ENCODE results near the gene CDKN2B-AS1. TPM values are rescaled to one million over a fixed set of nuclear protein-coding genes. Genes with fewer than 3 reads are reported as not detected.

CDKN2B-AS1 gene
- polyA plus RNA-seq, 1 donor (not counting 4 experiments of a cell fraction or from before 2014, with no cell fraction given): 1.1 TPM

DNA sequence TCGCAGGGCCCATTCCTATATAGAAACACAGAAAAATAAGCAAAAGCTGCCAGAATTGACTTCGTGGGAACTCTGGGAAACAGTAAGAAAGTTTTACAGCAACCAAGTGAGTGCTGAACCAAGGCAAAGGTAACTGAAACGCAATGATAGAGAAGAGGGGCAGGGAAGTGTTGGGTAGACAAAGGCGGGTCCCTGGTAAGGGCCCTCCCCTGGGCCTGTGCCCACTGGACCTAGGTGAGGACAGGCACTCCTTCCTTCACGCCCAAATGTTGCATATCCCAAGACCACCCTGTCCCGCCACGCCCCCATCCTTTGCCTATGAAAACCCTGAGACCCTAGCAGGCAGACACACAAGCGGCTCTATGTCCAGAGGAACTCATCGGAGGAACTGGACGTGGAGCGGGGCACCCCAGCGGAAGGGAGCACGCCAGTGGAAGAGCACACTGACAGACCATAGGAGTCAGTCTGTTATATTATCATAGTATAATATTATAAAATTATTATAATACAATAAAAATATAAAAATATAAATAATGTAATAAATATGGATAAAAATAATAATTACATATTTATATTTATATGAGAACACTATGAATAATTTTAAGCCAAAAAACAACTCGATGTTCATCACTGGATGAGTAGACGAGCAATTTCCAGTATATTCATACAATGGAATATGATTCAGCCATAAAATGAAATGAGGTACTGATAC lies 28.3 kb upstream of the CDKN2B-AS1 start:
- FAIRE-seq: no peak
- Histone ChIP-seq H3K36me3 (ENCODE audit: control insufficient read depth in 2 of 2, extremely low read depth in 1 of 2, insufficient read depth in 2 of 2, low read length in 2 of 2) (peaks cover 5 to 13% of the 10 kb centered on the region in 2 experiments), H3K9ac (ENCODE audit: control insufficient read depth, extremely low read depth, insufficient read depth, low read length) (no peak overlapping the region), H3K4me3 (ENCODE audit: control insufficient read depth in 2 of 3, extremely low read depth in 1 of 3, insufficient read depth in 2 of 3, low read depth in 1 of 3, low read length in 3 of 3) (no peak overlapping the region), H4K20me1 (ENCODE audit: control insufficient read depth, extremely low read depth, insufficient read depth, low read length) (no peaks in the 10 kb centered on the region), H2AFZ (ENCODE audit: control insufficient read depth, low read length) (no peak overlapping the region), H3K4me1 (ENCODE audit: control insufficient read depth, extremely low read depth, insufficient read depth, low read length) (peaks cover 14% of the 10 kb centered on the region), H3K79me2 (ENCODE audit: control insufficient read depth, insufficient read depth, low read length) (no peaks in the 10 kb centered on the region), H3K27me3 (ENCODE audit: control insufficient read depth, extremely low read depth, insufficient read depth, low read length) (peaks cover 43% of the 10 kb centered on the region), H3K27ac (ENCODE audit: control insufficient read depth, insufficient read depth, low read length) (no peak overlapping the region), H3K9me1 (ENCODE audit: control insufficient read depth, extremely low read depth, insufficient read depth, low read length) (no peaks in the 10 kb centered on the region), H3K9me3 (ENCODE audit: control insufficient read depth, low read depth, low read length) (peaks cover 22% of the 10 kb centered on the region), H3K4me2 (ENCODE audit: control insufficient read depth, extremely low read depth, insufficient read depth, low read depth, low read length) (peak overlapping the region; percentile 84)
- TF ChIP-seq CTCF (optimal IDR thresholded peaks at IDR 0.05 in 1 of 3, IDR thresholded peaks at IDR 0.05 in 1 of 3, conservative IDR thresholded peaks at IDR 0.05 in 1 of 3; ENCODE audit: extremely low read depth in 1 of 3, insufficient read depth in 2 of 3, low read length in 3 of 3): no peak
- no peak for TF ChIP-seq EZH2 (IDR thresholded peaks at IDR 0.05; ENCODE audit: low read length)
- DNase-seq (ENCODE audit: low read depth, low spot score): no peak
- dilution Hi-C loops (cut with MboI; ENCODE audit: extremely low pct_ligation_motif_present, low sequenced_read_pairs): no loop called here

DNA sequence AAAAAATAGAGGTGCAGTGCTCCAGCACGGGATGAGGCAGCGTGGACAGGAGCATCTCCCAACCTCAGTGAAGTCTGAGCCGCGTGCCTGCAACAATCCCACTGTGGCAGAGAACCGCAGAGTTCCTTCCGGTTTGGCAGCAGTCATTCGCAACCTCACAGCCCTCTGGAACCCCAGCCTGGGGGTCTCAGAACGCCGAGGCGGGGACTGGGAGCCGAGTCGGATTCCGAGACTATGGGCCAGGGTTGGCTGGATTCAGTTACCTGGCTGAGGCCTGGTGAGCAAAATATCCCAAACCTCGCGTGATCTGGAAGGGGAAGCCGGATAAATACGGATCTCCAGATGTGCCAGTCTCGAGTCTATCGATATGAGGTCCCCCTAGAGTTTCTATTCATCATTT lies 27.4 kb upstream of the CDKN2B-AS1 start:
- H3K9ac ChIP-seq (ENCODE audit: control insufficient read depth, extremely low read depth, insufficient read depth, low read length): no peak overlapping the region
- peaks cover 22% of the 10 kb centered on the region for H3K9me3 ChIP-seq (ENCODE audit: control insufficient read depth, low read depth, low read length)
- TF ChIP-seq EZH2 (IDR thresholded peaks at IDR 0.05; ENCODE audit: low read length): no peak
- no peak for TF ChIP-seq CTCF (optimal IDR thresholded peaks at IDR 0.05 in 1 of 3, IDR thresholded peaks at IDR 0.05 in 1 of 3, conservative IDR thresholded peaks at IDR 0.05 in 1 of 3; ENCODE audit: extremely low read depth in 1 of 3, insufficient read depth in 2 of 3, low read length in 3 of 3)
- no peak for FAIRE-seq
- H3K4me1 ChIP-seq (ENCODE audit: control insufficient read depth, extremely low read depth, insufficient read depth, low read length): peaks cover 16% of the 10 kb centered on the region
- no peaks in the 10 kb centered on the region for H3K79me2 ChIP-seq (ENCODE audit: control insufficient read depth, insufficient read depth, low read length)
- H3K4me3 ChIP-seq (ENCODE audit: control insufficient read depth in 2 of 3, extremely low read depth in 1 of 3, insufficient read depth in 2 of 3, low read depth in 1 of 3, low read length in 3 of 3): no peak overlapping the region
- H3K36me3 ChIP-seq (ENCODE audit: control insufficient read depth in 2 of 2, extremely low read depth in 1 of 2, insufficient read depth in 2 of 2, low read length in 2 of 2): peaks cover 5 to 13% of the 10 kb centered on the region in 2 experiments
- no peaks in the 10 kb centered on the region for H3K9me1 ChIP-seq (ENCODE audit: control insufficient read depth, extremely low read depth, insufficient read depth, low read length)
- dilution Hi-C loops (cut with MboI; ENCODE audit: extremely low pct_ligation_motif_present, low sequenced_read_pairs): no loop called here
- no peak overlapping the region for H3K27ac ChIP-seq (ENCODE audit: control insufficient read depth, insufficient read depth, low read length)
- H4K20me1 ChIP-seq (ENCODE audit: control insufficient read depth, extremely low read depth, insufficient read depth, low read length): no peaks in the 10 kb centered on the region
- peaks cover 47% of the 10 kb centered on the region for H3K27me3 ChIP-seq (ENCODE audit: control insufficient read depth, extremely low read depth, insufficient read depth, low read length)
- no peak overlapping the region for H3K4me2 ChIP-seq (ENCODE audit: control insufficient read depth, extremely low read depth, insufficient read depth, low read depth, low read length)
- no peak overlapping the region for H2AFZ ChIP-seq (ENCODE audit: control insufficient read depth, low read length)
- no peak for DNase-seq (ENCODE audit: low read depth, low spot score)

All from keratinocyte (primary cell).